Vagina (tissue), 1 donor: ENCODE measurements around the gene VDAC2. TPM values are rescaled to one million over a fixed set of nuclear protein-coding genes. Genes with fewer than 3 reads are reported as not detected.

Experiments used
- small RNA-seq: library from RNA; depleted of rRNA; stranded (forward); fragments of <200 nt; gene quantifications from one replicate; pipeline ENCODE3, GENCODE V24; 2016
- total RNA-seq: library from RNA; depleted of rRNA; stranded (reverse); fragments of >200 nt; gene quantifications from one replicate; pipeline ENCODE4 v1.2.3, GENCODE V29; 2016

Gene VDAC2
- total RNA-seq, 1 donor from 2014 or later, result 127 TPM

Small RNAs within 50 kb of the gene (small RNA-seq; reads per million reads assigned to genes)
- not detected for gene HMGA1P5
- gene RPL39P25, result not detected

Other genes starting within 250 kb of the VDAC2 start
- 42.7 TPM for gene SAMD8, start 99.1 kb upstream of the VDAC2 start, total RNA-seq
- 80.0 TPM for gene COMTD1, start 25.2 kb downstream of the VDAC2 start, total RNA-seq
- gene ZNF503, start 191.0 kb downstream of the VDAC2 start, total RNA-seq, result 24.6 TPM
- 22.6 TPM for gene LRMDA, start 220.8 kb downstream of the VDAC2 start, total RNA-seq